Stimulated activated CD8-positive, alpha-beta memory T cell treated with anti-CD3 and anti-CD28 coated beads, Interleukin-12 subunit alpha, Interleukin-12 subunit beta, amount 100 ng/mL, for 4 hours (primary cell): ENCODE measurements around the gene VPS51.
A peak's percentile ranks its signal among the peaks of the same experiment; 100 is the strongest.
"Not testable (repeated sequence)": the region's sequence is repeated elsewhere in the genome, so short reads cannot be mapped to it uniquely, and the experiment has no call there.

Experiments
- DNase-seq: peaks from one replicate; pipeline ENCODE4 v3.0.0-alpha.2; 2020; ENCODE audit warnings: low read depth

VPS51 gene

DNA sequence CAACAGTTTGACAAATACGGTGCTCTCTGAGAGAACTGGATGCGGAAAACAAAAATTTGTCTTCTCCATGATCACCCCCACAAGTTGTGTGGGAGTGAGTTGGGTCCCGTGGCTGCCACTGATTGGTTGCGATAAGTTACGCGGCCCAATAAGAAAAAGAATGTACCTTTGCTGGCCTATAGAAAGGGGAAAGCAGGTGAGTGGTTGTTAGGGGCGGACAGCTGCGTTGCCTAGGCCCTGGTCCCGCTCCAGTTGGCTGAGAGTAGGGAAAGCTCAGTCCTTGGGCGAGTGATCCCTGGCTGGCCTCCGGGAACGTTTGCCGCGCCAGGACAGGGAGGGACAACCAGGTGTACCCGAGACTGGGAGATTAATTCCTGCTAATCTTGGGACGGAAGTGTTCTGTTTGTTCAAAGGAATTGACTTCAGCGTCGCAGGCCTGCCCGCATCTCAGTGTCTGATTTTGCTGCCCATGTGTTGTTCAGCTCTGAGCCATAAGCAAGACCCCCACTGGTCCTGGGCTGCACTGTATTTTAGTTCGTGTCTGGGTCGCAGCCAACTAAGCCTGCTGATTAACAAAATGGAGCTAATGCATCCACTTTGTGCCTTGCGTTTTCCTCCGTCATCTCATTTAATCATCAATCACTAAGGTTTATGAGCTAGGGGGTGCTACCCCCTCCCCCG is 39.1 kb downstream of the VPS51 start:
- peak; percentile 69 for DNase-seq

DNA sequence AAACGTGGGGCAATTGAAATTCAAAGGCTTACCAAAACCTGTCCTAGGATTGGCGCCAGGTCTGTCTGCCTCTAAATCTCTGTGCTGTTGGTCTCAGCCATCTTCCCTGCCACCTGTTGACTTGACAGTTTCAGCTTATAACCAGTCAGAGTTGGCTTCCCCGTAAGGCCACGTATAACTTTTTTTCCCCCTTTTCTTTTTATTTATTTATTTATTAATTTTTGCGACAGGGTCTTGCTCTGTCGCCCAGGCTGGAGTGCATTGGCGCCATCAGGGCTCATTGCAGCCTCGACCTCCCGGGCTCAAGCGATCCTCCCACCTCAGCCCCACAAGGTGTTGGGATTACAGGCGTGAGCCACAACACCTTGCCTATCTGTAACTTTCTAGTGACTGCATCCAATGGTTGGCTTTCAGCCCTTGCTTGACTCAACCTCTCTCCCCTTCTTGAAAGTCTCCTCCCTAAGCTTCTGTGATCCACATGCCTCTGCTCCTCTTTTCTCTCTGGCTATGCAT is 39.7 kb downstream of the VPS51 start:
- DNase-seq, result no peak

DNA sequence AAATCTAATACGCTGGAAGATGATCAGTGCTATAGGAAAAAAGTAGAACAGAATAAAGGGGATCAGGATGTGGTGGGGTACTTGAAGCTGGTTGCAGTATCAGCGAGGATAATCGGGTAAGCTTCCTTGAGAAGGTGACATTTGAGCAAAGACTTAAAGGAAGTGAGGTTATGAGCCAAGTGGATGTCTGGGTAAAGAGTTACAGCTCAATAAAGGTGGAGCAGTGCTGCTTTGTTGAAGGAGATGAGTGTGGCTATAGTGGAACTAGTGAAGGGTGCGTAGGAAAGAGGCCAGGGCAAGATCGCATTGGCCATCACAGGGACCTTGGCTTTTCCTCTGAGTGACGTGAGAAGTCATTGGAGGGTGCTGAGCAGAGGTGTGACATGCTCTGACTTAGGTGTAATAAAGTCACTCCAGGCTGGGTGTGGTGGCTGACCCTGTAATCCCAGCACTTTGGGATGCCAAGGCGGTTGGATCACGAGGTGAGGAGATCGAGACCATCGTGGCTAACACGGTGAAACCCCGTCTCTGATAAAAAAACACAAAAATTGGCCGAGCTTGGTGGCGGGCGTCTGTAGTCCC is 40.6 kb downstream of the VPS51 start:
- no peak for DNase-seq

DNA sequence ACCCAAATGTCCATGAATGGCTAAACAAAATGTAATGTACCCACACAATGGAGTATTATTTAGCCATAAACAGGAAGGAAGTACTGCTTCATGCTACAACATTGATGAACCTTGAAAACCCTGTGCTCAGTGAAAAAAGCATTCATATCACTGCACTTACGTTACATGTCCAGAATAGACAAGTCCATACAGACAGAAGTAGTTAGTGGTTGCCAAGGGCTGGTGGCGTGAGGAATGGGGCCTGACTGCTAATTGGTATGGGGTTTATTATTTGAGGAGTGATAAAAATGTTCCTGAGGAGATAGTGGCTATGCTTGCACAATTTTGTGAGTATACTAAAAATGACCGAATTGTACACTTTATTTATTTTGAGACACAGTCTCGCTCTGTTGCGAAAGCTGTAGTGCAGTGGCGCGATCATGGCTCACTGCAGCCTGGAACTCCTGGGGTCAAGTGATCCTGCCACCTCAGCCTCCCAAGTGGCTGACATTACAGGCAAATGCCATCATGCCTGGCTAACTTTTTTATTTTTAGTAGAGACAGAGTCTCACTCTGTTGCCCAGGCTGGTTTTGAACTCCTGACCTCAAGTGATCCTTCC is 46.0 kb downstream of the VPS51 start:
- no peak for DNase-seq

DNA sequence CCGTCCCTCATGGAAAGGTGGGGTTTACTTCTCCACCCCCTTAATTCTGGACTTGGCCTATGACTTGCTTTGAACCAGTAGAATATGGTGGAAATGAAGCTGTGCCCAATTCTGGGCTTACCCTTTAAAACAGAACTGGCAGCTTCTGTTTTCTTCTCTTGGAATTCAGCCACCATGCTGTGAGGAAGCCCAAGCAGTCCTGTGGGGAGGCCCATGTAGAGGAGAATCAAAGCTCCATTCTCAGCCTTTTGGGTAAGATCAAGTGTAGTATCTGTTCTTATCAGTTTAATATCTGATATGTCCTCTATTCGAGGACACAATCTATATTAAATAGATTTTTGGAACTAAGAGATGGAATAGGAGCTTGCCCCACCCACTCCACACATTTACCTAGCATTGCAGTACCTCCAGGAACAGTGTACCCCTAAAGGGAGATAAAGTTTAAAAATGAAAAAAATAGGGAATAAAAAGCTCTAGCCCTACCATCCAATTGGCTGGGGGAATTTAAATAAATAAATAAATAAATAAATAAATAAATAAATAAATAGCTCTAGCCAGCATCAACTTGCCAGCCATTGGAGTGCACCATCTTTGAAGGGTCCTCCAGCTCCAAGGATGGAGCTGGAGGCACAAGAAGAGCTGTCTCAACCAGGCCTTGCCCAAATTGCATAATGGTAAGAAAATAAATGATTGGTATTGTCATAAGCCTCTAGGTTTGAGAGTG is 51.5 kb downstream of the VPS51 start:
- no peak for DNase-seq

DNA sequence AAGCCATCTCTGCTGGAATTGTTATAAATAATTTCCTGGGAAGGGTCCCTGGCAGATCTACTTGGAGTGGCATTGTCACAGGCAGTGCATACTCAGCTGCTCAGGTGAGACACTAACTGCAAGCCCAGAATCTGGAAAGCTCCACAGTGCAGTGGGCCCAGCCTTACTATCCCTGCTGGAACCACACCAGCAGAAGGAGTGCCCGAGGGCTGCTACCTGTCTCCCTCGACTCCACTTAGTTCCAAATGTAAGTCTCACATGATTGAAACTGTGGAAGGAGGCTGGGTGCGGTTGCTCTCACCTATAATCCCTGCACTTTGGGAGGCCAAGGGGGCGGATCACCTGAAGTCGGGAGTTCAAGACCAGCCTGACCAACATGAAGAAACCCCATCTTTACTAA is 52.6 kb downstream of the VPS51 start:
- no peak for DNase-seq

DNA sequence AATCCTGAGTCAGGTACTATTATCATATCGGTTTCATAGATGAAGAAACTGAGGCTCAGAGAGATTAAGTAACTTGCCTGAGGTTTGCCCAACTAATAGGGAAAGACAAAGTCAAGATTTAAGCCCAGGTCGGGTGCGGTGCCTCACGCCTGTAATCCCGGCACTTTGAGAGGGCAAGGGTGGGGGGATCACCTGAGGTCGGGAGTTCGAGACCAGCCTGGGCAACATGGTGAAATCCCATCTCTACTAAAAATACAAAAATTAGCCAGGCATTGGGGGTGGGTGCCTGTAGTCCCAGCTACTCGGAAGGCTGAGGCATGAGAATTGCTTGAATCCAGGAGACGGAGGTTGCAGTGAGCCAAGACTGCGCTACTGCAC is 54.1 kb downstream of the VPS51 start:
- DNase-seq, result not testable (repeated sequence)

DNA sequence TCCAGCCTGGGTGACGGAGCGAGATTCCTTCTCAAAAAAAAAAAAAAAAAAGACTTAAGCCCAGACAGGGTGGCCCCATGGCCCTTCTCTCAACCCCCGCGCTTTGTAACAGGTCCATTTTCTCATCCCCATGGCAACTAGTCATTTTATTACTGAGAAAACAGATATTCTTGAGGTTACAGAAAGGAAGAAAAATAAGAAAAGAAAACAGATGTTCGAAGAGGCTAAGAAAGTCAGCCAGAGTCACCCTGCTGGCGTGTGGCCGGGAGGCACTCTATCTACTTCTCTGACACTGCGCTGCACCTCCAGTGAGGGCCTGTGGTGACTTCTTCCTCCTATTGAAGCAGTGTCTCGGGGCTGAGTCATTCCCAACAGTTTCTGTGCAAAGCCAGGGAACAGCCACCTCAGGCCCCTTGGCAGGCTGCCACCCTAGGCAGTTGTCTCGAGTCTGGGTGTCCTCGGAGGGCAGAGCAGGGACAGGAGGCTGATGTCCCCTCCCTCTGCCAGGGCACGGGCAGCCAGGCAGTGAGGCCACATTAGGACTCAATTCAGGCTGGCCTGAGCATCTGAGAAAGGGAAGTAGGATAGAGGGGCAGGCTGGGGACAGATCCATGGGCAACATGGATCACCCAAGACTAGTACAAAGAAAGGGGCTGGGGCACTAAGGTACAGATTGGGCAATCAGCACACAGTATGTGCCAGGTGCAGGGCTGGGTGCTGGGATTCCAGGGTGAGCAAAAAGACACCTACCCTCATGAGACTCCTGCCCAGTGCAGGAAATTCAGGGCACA is 54.7 kb downstream of the VPS51 start:
- DNase-seq, result no peak

DNA sequence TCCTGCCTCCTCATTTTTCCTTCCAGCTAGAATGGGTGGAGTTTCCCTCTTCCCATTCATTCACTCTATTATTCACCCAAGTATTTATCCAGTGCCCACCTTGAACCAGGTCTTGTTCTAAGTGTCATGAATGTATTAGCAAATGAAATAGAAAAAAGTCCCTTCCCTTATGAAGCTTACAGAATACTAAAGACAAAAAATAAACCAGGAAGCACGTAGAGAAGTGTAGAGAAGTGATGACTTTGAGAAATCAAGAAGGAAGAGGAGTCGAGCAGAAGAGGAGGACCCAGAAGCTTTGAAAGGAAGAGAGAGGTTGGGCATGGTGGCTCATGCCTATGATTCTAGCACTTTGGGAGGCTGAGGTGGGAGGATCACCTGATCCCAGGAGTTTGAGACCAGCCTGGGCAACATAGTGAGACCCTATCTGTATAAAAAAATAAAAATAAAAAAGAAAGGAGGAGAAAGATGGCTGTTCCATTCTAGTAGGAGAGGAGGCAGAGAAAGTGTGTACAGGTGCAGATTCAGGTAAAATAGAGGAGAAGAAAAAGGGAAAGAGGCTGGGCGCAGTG is 55.4 kb downstream of the VPS51 start:
- no peak for DNase-seq

DNA sequence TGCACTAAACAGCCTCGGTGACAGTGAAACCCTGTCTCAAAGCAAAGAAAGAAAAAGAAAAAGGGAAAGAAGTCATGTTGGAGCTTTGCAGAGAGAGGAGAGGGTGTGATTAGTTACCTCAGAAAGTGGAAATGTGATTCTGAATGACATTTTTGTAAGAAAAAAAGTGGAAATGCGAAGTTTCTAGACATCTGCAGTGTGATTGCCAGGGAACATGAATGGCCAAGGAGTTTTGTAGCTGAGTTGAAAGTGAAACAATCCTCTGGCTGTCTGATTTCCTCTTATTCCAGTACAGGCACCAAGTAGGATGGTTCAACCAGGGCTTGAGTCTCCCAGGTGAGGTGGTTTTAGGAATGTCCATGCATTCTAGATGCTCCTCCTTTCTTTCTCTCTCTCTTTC is 56.1 kb downstream of the VPS51 start:
- DNase-seq, result no peak

DNA sequence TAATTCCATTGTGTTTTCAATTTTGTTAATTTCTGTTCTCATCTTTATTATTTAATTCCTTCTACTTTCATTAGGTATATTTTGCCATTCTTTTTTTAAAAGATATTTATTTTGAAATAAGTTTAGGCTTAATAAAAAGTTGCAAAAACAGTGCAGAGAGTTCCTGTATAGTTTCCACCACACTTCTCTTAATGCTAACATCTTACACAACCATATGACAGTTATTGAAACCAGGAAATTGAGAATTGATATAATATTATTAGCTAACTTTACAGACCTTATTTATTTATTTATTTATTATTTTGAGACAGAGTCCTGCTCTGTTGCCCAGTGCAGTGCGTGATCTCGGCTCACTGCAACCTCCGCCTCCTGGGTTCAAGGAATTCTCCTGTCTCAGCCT is 60.2 kb downstream of the VPS51 start:
- DNase-seq, result no peak

DNA sequence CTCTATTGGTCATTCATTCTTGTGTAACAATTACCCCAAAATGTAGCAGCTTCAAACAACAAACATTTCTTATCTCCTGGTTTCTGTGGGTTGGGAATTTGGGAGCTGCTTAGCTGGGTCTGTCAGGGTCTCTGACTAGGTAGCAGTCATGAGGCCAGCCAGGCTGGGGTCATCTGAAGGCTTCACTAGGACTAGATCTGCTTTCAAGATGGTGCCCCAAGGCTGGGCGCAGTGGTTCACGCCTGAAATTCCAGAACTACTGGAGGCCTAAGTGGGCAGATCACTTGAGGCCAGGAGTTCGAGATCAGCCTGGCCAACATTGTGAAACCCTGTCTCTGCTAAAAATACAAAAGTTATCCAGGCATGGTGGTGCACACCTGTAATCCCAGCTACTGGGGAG is 60.9 kb downstream of the VPS51 start:
- DNase-seq, result no peak

DNA sequence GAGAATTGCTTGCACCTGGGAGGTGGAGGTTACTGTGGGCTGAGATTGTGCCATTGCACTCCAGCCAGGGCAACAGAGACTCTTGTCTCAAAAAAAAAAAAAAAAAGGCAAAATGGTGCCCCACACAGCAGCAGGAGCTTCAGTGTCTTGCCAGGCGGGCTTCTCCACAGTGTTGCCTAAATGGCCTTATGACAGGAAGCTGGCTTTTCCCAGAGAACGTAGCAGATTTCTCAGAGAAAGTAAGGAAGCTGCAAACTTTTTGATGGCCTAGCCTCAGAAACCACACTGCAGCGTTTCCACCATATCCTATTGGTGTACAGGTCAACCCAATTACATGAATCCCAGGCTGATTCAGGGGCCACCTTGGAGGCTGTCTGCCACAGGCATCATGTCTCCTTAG is 61.3 kb downstream of the VPS51 start:
- no peak for DNase-seq

DNA sequence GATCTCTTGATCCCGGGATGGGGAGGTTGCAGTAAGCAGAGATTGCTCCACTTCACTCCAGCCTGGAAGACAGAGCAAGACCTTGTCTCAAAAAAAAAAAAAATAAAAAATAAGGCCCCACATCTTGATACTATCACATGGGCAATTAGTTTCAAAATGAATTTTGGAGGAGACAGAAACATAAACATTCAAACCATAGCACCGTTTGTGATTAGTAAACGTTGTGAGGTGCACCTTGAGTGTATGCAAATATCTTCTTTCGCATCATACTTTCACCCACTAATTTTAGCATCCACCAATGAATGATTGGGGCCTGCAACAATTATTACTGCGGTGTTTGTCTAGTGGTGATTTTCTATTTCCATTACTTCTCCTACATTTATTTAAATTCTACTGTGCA is 63.0 kb downstream of the VPS51 start:
- no peak for DNase-seq

DNA sequence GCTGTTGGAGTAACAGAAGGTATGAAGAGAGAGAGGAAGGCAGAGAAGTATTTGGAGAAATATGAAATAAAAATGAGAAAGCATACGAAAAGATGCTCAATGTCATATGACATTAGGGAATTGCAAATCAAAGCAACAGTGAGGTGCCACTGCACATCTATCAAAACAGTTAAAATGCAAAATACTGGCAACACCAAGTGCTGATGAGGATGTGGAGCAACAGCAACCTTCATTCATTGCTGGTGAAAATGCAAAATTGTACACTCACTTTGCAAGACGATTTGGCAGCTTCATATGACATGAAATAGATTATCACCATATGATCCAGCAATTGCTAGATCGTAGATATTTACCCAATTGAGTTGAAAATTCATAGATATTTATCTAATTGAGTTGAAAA is 64.6 kb downstream of the VPS51 start:
- no peak for DNase-seq
